Measurements from ENCODE around the gene PRMT1.
A peak's percentile ranks its signal among the peaks of the same experiment; 100 is the strongest.

Gene PRMT1

DNA sequence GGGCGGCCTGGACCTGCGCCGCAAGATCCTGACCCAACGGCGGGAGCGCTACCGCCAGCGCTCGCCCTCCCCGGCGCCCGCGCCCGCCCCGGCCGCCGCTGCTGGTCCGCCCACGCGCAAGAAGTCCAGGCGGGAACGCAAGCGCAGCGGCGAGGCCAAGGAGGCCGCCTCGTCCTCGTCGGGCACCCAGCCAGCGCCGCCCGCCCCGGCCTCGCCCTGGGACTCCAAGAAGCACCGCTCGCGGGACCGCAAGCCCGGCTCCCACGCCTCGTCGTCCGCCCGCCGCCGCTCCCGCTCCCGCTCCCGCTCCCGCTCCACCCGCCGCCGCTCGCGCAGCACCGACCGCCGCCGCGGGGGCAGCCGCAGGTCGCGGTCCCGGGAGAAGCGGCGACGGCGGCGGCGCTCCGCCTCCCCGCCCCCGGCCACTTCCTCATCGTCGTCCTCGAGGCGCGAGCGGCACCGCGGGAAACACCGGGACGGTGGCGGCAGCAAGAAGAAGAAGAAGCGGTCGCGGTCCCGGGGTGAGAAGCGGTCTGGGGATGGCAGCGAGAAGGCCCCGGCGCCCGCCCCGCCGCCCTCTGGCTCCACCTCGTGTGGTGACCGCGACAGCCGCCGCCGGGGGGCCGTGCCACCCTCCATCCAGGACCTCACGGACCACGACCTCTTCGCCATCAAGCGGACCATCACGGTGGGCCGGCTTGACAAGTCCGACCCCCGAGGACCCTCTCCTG is 25.1 kb upstream of the PRMT1 start:
- DNase-seq = no peak

- DNase-seq = no peak
These were observed 24.3 kb upstream of the PRMT1 start for GRCh38 chr19:49652551-49653465.

GRCh38 chr19:49653466-49653806 is 23.6 kb upstream of the PRMT1 start:
- DNase-seq = no peak

GRCh38 chr19:49654581-49654980 is 22.5 kb upstream of the PRMT1 start:
- no peak for DNase-seq

GRCh38 chr19:49655570-49656455 is 21.3 kb upstream of the PRMT1 start:
- DNase-seq = no peak

GRCh38 chr19:49656456-49657109 is 20.5 kb upstream of the PRMT1 start:
- no peak for DNase-seq

- no peak for DNase-seq
These were observed 19.5 kb upstream of the PRMT1 start for GRCh38 chr19:49657493-49658138.

DNA sequence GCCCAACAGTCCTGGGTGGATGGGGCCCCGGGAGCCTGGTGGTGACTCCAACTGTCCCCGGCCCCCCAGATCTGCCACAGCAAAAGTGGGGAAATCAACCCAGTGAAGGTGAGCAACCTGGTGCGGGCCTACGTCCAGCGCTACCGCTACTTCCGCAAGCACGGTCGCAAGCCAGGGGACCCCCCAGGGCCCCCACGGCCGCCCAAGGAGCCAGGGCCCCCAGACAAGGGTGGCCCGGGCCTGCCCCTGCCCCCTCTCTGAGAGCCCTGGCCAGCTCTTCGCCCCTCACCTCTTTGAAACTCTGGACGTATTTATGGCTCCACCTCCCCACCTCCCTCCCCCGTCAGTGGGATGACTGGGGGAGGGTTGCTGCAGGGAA is 18.9 kb upstream of the PRMT1 start:
- no peak for DNase-seq

- no peak for DNase-seq
These were observed 18.3 kb upstream of the PRMT1 start for GRCh38 chr19:49658566-49659442.

GRCh38 chr19:49660338-49660961 is 16.6 kb upstream of the PRMT1 start:
- DNase-seq = no peak

DNA sequence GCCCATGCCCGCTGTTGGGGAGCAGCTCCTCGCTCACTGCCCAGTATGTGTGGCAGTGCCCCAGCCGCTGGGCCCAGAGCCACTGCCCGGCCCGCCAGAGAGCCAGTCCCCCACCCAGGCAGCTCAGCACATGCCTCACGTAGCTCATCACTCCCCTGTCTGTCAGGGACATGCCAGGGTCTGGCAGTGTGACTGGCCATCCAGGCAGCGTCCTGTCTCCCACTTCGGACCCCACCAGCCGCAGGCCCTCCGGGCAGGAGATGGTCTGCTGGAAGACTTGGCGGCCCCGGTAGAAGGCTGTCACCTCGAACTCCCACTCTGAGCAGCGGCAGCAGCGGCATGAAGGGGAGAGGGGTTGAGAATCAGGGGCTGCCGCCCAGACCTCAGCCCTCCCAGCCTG is 15.1 kb upstream of the PRMT1 start:
- DNase-seq = no peak

- no peak for DNase-seq
These were observed 13.8 kb upstream of the PRMT1 start for GRCh38 chr19:49663224-49663623.

DNA sequence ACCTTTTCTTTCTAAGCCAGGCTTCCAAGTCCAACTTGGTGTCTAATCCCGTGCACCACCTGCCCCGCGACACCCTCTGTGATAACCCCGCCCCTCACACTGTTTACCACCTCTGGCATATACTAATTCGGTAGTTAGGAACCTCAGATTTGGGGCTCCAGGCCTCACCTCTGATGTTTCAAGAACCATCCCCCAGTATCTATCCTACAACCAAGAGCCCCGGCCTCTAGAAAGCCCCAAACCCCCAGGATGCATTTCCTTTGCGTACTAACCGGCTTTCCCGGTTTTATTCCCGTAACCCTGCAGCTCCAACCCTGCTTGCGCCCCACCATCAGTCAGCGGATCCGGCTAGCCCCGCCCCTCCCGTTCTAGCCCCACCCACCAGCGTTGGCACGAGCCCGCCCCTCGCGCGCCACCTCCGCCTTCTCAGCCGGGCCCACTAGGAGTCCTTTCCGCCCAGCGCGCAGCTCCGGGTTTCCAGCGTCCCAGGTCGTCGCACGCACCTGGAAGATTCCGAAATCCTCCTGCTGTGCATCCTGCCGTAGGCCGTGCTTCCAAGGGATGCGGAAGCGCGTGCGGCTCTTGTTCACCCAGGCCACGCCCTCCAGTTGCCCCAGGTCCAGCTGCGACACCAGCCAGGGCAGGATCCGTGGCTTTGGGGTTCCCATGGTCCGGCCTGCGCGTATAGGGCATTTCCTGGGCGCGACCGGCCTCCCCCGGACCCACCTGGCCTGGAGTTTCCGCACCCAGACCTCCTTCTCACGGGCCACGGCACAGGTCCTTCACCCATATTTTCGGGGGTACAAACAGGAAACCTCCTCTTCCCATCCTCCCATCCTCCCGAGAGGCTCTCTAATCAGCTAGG is 12.7 kb upstream of the PRMT1 start:
- DNase-seq = peak; percentile 56 to 75

DNA sequence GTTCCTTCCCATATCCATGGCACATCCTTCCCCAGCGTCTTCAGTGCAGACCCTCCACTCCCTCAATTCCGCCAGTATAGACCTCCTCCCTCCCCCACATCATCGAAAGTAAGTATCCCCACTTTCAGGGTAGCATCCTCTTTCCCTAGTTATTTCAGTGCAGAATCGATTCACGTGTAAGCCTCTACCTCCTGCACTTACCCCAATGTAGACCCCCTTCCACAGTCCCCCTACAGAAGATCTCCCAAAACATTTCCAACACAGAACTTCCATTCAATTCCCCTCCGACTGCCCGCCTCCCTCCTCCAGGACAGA is 12.1 kb upstream of the PRMT1 start:
- DNase-seq = no peak

GRCh38 chr19:49665351-49666119 is 11.5 kb upstream of the PRMT1 start, which contains the start of the genes BCL2L12 and IRF3:
TSS of gene BCL2L12 (plus strand) at chr19:49665933. CDS start at chr19:49666693, 760 bp downstream.
TSS of gene IRF3 (minus strand) at chr19:49665857. CDS start at chr19:49664838, 1,019 bp downstream.
- peak; percentile 74 to 87 for DNase-seq

- no peak for DNase-seq
These were observed 11.0 kb upstream of the PRMT1 start for GRCh38 chr19:49666120-49666444.

DNA sequence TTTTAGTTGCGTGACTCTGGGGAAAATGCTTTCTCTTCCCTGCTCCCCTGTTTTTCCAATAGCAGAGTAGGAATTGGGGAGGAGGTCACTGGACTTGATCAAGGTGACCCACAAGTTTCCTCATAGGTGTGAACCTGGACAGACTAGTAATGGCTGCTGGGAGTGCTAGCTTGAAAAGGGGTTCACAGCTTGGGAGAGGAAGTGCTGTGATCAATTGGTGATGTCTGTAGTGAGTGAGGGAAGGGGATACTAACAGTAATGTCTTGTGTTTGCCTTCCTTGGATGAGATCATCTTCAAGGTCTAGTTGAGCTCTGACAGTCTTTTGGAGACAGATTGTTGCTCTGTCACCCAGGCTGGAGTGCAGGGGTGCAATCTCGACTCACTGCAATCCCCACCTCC is 9.6 kb upstream of the PRMT1 start:
- DNase-seq = no peak

DNA sequence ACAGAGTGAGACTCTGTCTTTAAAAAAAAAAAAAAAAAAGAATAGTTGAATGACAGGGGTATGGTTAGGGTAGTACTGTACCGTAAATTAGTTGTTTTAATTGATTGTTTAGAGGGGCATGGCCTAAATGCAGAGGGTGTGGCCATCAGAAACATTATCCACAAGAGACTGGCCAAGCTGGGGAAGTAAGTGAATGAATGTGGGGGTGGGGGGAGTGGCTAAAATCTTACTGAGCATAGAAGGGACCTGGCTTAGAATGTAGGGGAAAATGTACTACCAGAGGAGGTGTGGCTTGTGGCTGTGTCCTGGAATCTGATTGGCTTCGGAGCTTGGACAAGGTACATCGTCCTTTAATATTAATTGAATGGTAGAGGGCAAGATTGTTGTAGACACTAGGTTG is 7.6 kb upstream of the PRMT1 start:
- no peak for DNase-seq
